Neural cell (in vitro differentiated cells): Measurements from ENCODE around the gene OGN. TPM values are rescaled to one million over a fixed set of nuclear protein-coding genes. Genes with fewer than 3 reads are reported as not detected.

ENCODE experiments used
- H2AFZ ChIP-seq: fragments of 200-600, 300-800 bp; sonication (generic), shearing (Covaris generic); 2 replicates; pipeline ENCODE4 v1.6.0; 2014; ENCODE audit warnings: low read depth, mild to moderate bottlenecking, antibody characterized with exemption, low read length, moderate library complexity
- H3F3A ChIP-seq: fragments of 200-600 bp; shearing (Covaris generic); 2 replicates; pipeline ENCODE4 v1.6.1; 2016; ENCODE audit warnings: mild to moderate bottlenecking, moderate library complexity, mixed read lengths, antibody characterized with exemption, low read length; ENCODE audit not compliant: insufficient read depth, poor library complexity, severe bottlenecking
- H3K27ac ChIP-seq: fragments of 200-600, 300-800 bp; sonication (generic), shearing (Covaris generic); 2 replicates; pipeline ENCODE4 v1.5.1; 2014; ENCODE audit warnings: mild to moderate bottlenecking, low read length, moderate library complexity
- H3K27me3 ChIP-seq: fragments of 300-800, 200-600 bp; sonication (generic), shearing (Covaris generic); 2 replicates; pipeline ENCODE4 v1.6.0; 2014; ENCODE audit warnings: mild to moderate bottlenecking, low read depth, low read length, moderate library complexity; ENCODE audit not compliant: insufficient read depth
- H3K36me3 ChIP-seq: fragments of 300-800, 200-600 bp; sonication (generic), shearing (Covaris generic); 2 replicates; pipeline ENCODE4 v1.5.1; 2014; ENCODE audit warnings: mild to moderate bottlenecking, antibody characterized with exemption, low read length, moderate library complexity; ENCODE audit not compliant: insufficient read depth
- H3K4me2 ChIP-seq: fragments of 300-800, 200-600 bp; sonication (generic), shearing (Covaris generic); 2 replicates; pipeline ENCODE4 v1.6.0; 2014; ENCODE audit warnings: mild to moderate bottlenecking, low read length
- H3K4me3 ChIP-seq: fragments of 300-800, 200-600 bp; sonication (generic), shearing (Covaris generic); 2 replicates; pipeline ENCODE4 v1.5.1; 2014; ENCODE audit warnings: mild to moderate bottlenecking, low read length, moderate library complexity
- H3K79me2 ChIP-seq: fragments of 200-600 bp; shearing (Covaris generic); replicated peaks from 2 replicates; pipeline ENCODE4 v1.6.0; 2014; ENCODE audit warnings: mild to moderate bottlenecking, low read length, moderate library complexity; ENCODE audit not compliant: insufficient read depth
- H3K9ac ChIP-seq: fragments of 300-800, 200-600 bp; sonication (generic), shearing (Covaris generic); 2 replicates; pipeline ENCODE4 v1.6.1; 2016; ENCODE audit warnings: mild to moderate bottlenecking, low read length, mixed read lengths
- H3K9me2 ChIP-seq: fragments of 200-600 bp; shearing (Covaris generic); 2 replicates; pipeline ENCODE4 v1.6.1; 2016; ENCODE audit warnings: mild to moderate bottlenecking, low read length, mixed read lengths; ENCODE audit not compliant: insufficient read depth
- H3K9me3 ChIP-seq: fragments of 200-600, 300-800 bp; sonication (generic), shearing (Covaris generic); 2 replicates; pipeline ENCODE4 v1.6.1; 2016; ENCODE audit warnings: mild to moderate bottlenecking, mixed run types, low read length, moderate library complexity, mixed read lengths
- H4K20me1 ChIP-seq: fragments of 200-600 bp; shearing (Covaris generic); 2 replicates; pipeline ENCODE4 v1.6.1; 2016; ENCODE audit warnings: mild to moderate bottlenecking, mixed run types; ENCODE audit not compliant: insufficient read depth
- CTCF ChIP-seq: fragments of 450-650 bp; IDR thresholded peaks from 2 replicates; pipeline ENCODE4 v1.5.1; 2014; ENCODE audit warnings: antibody characterized with exemption, mild to moderate bottlenecking, moderate library complexity; ENCODE audit not compliant: poor library complexity, severe bottlenecking
- EP300 ChIP-seq: fragments of 450-650 bp; conservative IDR thresholded peaks from 2 replicates; pipeline ENCODE4 v1.6.1; 2014; ENCODE audit warnings: antibody characterized with exemption, mild to moderate bottlenecking, moderate library complexity; ENCODE audit not compliant: poor library complexity, severe bottlenecking
- EZH2 ChIP-seq: fragments of 200-600, 300-800 bp; shearing (Covaris generic), sonication (generic); IDR thresholded peaks from 2 replicates; pipeline ENCODE4 v1.6.1; 2014; ENCODE audit warnings: antibody characterized with exemption, low read length, borderline replicate concordance, mild to moderate bottlenecking; ENCODE audit not compliant: insufficient read depth, poor library complexity, severe bottlenecking
- MXI1 ChIP-seq: fragments of 450-650 bp; conservative IDR thresholded peaks from 2 replicates; pipeline ENCODE4 v1.6.1; 2014; ENCODE audit warnings: antibody characterized with exemption, mild to moderate bottlenecking; ENCODE audit not compliant: poor library complexity, severe bottlenecking
- POLR2AphosphoS5 ChIP-seq: IDR thresholded peaks from 2 replicates; pipeline ENCODE4 v1.6.1; 2012
- RAD21 ChIP-seq: fragments of 450-650 bp; conservative IDR thresholded peaks from 2 replicates; pipeline ENCODE4 v1.6.1; 2014; ENCODE audit warnings: antibody characterized with exemption, mild to moderate bottlenecking, moderate library complexity
- REST ChIP-seq: IDR thresholded peaks from 2 replicates; pipeline ENCODE4 v1.6.1; 2012; ENCODE audit warnings: borderline replicate concordance
- SMC3 ChIP-seq: fragments of 450-650 bp; conservative IDR thresholded peaks from 2 replicates; pipeline ENCODE4 v1.6.1; 2014; ENCODE audit warnings: antibody characterized with exemption, mild to moderate bottlenecking, moderate library complexity; ENCODE audit not compliant: poor library complexity
- TAF1 ChIP-seq: IDR thresholded peaks from 2 replicates; pipeline ENCODE4 v1.6.1; 2012; ENCODE audit warnings: low read depth
- polyA plus RNA-seq: library from polyadenylated mRNA; depleted of rRNA; stranded (reverse); fragments of >200 nt; gene quantifications from 2 replicates; pipeline ENCODE4 v1.2.3, GENCODE V29; 2014

OGN gene
- polyA plus RNA-seq, 1 donor from 2014 or later, result not detected

DNA sequence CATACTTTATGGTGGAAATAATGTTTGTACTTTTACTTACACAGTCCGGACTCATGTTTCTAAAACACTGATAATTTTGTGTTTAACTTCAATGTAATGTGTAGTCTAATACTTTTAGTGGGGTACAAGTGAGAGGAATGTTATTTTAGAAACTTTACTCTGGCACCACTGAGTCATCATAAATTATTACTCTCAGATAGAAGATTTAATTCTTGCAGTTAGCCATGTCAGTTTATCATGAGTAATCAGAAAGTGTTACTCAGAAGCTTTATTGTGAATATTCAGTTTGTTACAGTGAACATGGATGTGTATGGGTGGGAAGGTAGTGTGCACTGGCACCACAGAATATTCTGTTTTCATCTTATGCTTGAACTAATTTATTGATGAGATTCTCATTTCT lies 20.0 kb downstream of the OGN start:
- Histone ChIP-seq H3K9ac (no peak overlapping the region), H3K36me3 (no peaks in the 10 kb centered on the region), H3F3A (no peaks in the 10 kb centered on the region), H4K20me1 (no peaks in the 10 kb centered on the region), H3K9me3 (no peaks in the 10 kb centered on the region), H3K4me2 (no peak overlapping the region), H2AFZ (no peak overlapping the region), H3K27me3 (no peaks in the 10 kb centered on the region), H3K79me2 (no peaks in the 10 kb centered on the region), H3K27ac (no peak overlapping the region), H3K4me3 (no peak overlapping the region), H3K9me2 (no peaks in the 10 kb centered on the region)
- TF ChIP-seq CTCF, result no peak
- no peak for TF ChIP-seq SMC3
- TF ChIP-seq REST, result no peak
- TF ChIP-seq TAF1, result no peak
- TF ChIP-seq EZH2, result no peak
- TF ChIP-seq RAD21, result no peak
- no peak for TF ChIP-seq MXI1
- TF ChIP-seq POLR2AphosphoS5, result no peak
- TF ChIP-seq EP300, result no peak

GRCh38 chr9:92381775-92382174 lies 22.6 kb downstream of the OGN start:
- H3K4me3 ChIP-seq, result no peak overlapping the region
- H3K4me2 ChIP-seq, result no peak overlapping the region
- no peak overlapping the region for H3K9ac ChIP-seq
- no peaks in the 10 kb centered on the region for H3K36me3 ChIP-seq
- H2AFZ ChIP-seq, result no peak overlapping the region
- TF ChIP-seq MXI1 (no peak), EP300 (no peak), CTCF (no peak), REST (no peak)
- H3K9me3 ChIP-seq, result no peaks in the 10 kb centered on the region
- no peaks in the 10 kb centered on the region for H4K20me1 ChIP-seq
- H3K79me2 ChIP-seq, result no peaks in the 10 kb centered on the region
- H3K9me2 ChIP-seq, result no peaks in the 10 kb centered on the region
- no peaks in the 10 kb centered on the region for H3K27me3 ChIP-seq
- H3K27ac ChIP-seq, result no peak overlapping the region
- H3F3A ChIP-seq, result no peaks in the 10 kb centered on the region
